Breast epithelium (tissue), 3 donors: ENCODE measurements around the gene ATM.

Experiments used
- POLR2A ChIP-seq: fragments of 450-650 bp; IDR thresholded peaks from one replicate; pipeline ENCODE4 v1.6.1; 2016; ENCODE audit warnings: antibody characterized with exemption, mild to moderate bottlenecking, moderate library complexity
- POLR2AphosphoS5 ChIP-seq, 3 donors: sonication (generic); formaldehyde crosslinking; IDR thresholded peaks; one replicate each; pipeline ENCODE4 v1.6.1; 2017; ENCODE audit warnings: antibody characterized with exemption in 3 of 3
- TF ChIP-seq, protein P1 (sequence below), 3 donors: fragments of 450-650 bp; IDR thresholded peaks; one replicate each; pipeline ENCODE4 v1.5.1; 2016 to 2017; ENCODE audit warnings: antibody characterized with exemption in 3 of 3, mild to moderate bottlenecking in 3 of 3, moderate library complexity in 3 of 3

DNA sequence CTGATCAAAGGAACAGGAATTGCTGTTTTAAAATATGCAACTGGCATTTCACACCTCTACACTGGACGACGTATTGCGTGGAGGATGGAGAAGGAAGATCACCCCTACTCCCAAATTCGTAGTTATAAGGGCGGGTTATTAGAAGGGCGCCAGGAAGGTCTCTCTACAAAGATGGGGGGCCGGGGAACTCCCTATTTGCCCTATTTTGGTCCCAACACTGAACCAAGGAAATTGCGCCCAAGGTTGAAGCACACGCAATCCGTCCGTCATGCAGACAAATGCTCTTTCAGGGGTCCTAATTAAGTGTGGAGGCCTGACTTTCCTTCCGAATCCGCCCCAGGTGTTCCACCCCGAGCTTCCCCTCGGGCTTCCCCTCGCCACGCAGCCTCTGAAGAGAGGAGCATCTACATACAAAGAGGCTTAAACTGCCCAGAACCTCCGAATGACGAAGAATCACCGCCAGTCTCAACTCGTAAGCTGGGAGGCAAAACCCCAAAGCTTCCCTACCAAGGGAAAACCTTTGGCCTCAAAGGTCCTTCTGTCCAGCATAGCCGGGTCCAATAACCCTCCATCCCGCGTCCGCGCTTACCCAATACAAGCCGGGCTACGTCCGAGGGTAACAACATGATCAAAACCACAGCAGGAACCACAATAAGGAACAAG lies 825 bp upstream of the ATM start:
- TF ChIP-seq, protein P1, sequence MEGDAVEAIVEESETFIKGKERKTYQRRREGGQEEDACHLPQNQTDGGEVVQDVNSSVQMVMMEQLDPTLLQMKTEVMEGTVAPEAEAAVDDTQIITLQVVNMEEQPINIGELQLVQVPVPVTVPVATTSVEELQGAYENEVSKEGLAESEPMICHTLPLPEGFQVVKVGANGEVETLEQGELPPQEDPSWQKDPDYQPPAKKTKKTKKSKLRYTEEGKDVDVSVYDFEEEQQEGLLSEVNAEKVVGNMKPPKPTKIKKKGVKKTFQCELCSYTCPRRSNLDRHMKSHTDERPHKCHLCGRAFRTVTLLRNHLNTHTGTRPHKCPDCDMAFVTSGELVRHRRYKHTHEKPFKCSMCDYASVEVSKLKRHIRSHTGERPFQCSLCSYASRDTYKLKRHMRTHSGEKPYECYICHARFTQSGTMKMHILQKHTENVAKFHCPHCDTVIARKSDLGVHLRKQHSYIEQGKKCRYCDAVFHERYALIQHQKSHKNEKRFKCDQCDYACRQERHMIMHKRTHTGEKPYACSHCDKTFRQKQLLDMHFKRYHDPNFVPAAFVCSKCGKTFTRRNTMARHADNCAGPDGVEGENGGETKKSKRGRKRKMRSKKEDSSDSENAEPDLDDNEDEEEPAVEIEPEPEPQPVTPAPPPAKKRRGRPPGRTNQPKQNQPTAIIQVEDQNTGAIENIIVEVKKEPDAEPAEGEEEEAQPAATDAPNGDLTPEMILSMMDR (IDR thresholded peaks at IDR 0.05): no peak
- TF ChIP-seq POLR2A: no peak
- peak in 1 of 3 donors; percentile 80 for TF ChIP-seq POLR2AphosphoS5 (IDR thresholded peaks at IDR 0.05)
